Astrocyte (in vitro differentiated cells and primary cell): ENCODE results near the gene DNAH14.

Experiments used
- CTCF ChIP-seq: IDR thresholded peaks from 2 replicates; pipeline ENCODE4 v1.5.1; 2011; ENCODE audit warnings: low read depth, mild to moderate bottlenecking, inconsistent platforms, low read length, moderate library complexity; ENCODE audit not compliant: insufficient read depth
- EZH2 ChIP-seq: IDR thresholded peaks from 2 replicates; pipeline ENCODE4 v1.6.1; 2012; ENCODE audit warnings: mild to moderate bottlenecking, low read length, inconsistent platforms; ENCODE audit not compliant: insufficient read depth

GRCh38 chr1:225253173-225253572 lies 323.7 kb downstream of the DNAH14 start:
- TF ChIP-seq CTCF = no peak
- TF ChIP-seq EZH2 = no peak
